ENCODE measurements around the gene CNPY3.

The CNPY3 gene

GRCh38 chr6:42914546-42914945 lies 14.7 kb upstream of the CNPY3 start:
- Histone ChIP-seq H3K27me3 (ENCODE audit: low read depth, low read length) (no peaks in the 10 kb centered on the region), H2AFZ (ENCODE audit: low read depth, low read length) (no peak overlapping the region)

DNA sequence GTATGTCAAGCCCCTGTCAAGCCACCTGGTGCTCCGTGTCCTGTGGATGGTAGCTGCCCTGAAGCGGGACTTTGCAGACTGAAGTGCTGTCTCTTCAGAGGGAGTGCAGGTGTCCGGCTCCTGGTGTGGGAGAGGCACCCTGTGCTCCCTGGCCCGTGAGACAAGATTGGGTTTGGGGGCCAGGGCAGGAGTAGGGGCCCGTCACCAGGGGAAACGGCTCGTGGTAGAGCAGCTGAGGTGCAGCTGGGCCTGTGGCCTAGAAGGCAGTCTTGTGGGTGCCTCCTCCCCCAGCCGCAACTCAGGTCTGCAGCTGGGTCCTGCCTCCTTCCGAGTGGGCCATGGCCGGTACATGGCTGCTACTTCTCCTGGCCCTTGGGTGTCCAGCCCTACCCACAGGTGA lies 13.5 kb upstream of the CNPY3 start, which contains the start of gene PTCRA:
Gene PTCRA, plus strand, starts transcription at position 322 of the 400 bp plus-strand sequence. Its CDS starts 17 bp downstream, at position 339.
- H3K4me3 ChIP-seq (ENCODE audit: low read length), result no peak within 1 kb of the TSS

More at GRCh38 chr6:42914546-42914945, 14.7 kb upstream of the CNPY3 start:
- Histone ChIP-seq H3K9ac (ENCODE audit: low read length) (no peak overlapping the region), H3K36me3 (replicated peaks; ENCODE audit: low read depth, low read length) (no peaks in the 10 kb centered on the region), H3K4me3 (ENCODE audit: low read length) (no peak overlapping the region), H3K9me3 (ENCODE audit: insufficient read depth, low read length) (no peaks in the 10 kb centered on the region), H3K4me2 (ENCODE audit: low read length) (no peak overlapping the region), H3K79me2 (ENCODE audit: low read length) (no peaks in the 10 kb centered on the region), H3K27ac (ENCODE audit: low read length) (no peak overlapping the region), H4K20me1 (ENCODE audit: insufficient read depth, low read length) (no peaks in the 10 kb centered on the region), H3K4me1 (ENCODE audit: low read length) (peaks cover 8% of the 10 kb centered on the region; the same call in 1 of the 2 replicates)
- no peak for TF ChIP-seq EZH2phosphoT487 (IDR thresholded peaks at IDR 0.05; ENCODE audit: low read depth)
- TF ChIP-seq, protein P1, sequence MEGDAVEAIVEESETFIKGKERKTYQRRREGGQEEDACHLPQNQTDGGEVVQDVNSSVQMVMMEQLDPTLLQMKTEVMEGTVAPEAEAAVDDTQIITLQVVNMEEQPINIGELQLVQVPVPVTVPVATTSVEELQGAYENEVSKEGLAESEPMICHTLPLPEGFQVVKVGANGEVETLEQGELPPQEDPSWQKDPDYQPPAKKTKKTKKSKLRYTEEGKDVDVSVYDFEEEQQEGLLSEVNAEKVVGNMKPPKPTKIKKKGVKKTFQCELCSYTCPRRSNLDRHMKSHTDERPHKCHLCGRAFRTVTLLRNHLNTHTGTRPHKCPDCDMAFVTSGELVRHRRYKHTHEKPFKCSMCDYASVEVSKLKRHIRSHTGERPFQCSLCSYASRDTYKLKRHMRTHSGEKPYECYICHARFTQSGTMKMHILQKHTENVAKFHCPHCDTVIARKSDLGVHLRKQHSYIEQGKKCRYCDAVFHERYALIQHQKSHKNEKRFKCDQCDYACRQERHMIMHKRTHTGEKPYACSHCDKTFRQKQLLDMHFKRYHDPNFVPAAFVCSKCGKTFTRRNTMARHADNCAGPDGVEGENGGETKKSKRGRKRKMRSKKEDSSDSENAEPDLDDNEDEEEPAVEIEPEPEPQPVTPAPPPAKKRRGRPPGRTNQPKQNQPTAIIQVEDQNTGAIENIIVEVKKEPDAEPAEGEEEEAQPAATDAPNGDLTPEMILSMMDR (IDR thresholded peaks at IDR 0.05; ENCODE audit: low read depth, low read length), result no peak

GRCh38 chr6:42916288-42916687 lies 13.0 kb upstream of the CNPY3 start:
- Histone ChIP-seq H3K27ac (ENCODE audit: low read length) (no peak overlapping the region), H3K4me1 (ENCODE audit: low read length) (peaks cover 8% of the 10 kb centered on the region; the same call in 1 of the 2 replicates), H3K9me3 (ENCODE audit: insufficient read depth, low read length) (no peaks in the 10 kb centered on the region), H2AFZ (ENCODE audit: low read depth, low read length) (peak overlapping the region; percentile 87; the same call in 1 of the 2 replicates), H3K27me3 (ENCODE audit: low read depth, low read length) (no peaks in the 10 kb centered on the region), H3K79me2 (ENCODE audit: low read length) (no peaks in the 10 kb centered on the region), H3K4me2 (ENCODE audit: low read length) (no peak overlapping the region), H4K20me1 (ENCODE audit: insufficient read depth, low read length) (no peaks in the 10 kb centered on the region), H3K9ac (ENCODE audit: low read length) (no peak overlapping the region), H3K4me3 (ENCODE audit: low read length) (no peak overlapping the region), H3K36me3 (replicated peaks; ENCODE audit: low read depth, low read length) (no peaks in the 10 kb centered on the region)
- no peak for TF ChIP-seq EZH2phosphoT487 (IDR thresholded peaks at IDR 0.05; ENCODE audit: low read depth)
- TF ChIP-seq, protein P1 (IDR thresholded peaks at IDR 0.05; ENCODE audit: low read depth, low read length), result no peak

More for the DNA sequence above, 13.5 kb upstream of the CNPY3 start, which contains the start of gene PTCRA:
- H3K9me3 ChIP-seq (ENCODE audit: insufficient read depth, low read length), result no peaks in the 10 kb centered on the region
- no peaks in the 10 kb centered on the region for H3K79me2 ChIP-seq (ENCODE audit: low read length)
- no peak within 1 kb of the TSS for H3K9ac ChIP-seq (ENCODE audit: low read length)
- H4K20me1 ChIP-seq (ENCODE audit: insufficient read depth, low read length), result no peaks in the 10 kb centered on the region
- H3K4me1 ChIP-seq (ENCODE audit: low read length), result peaks cover 8% of the 10 kb centered on the region; the same call in 1 of the 2 replicates
- peak within 1 kb of the TSS; percentile 87 for H2AFZ ChIP-seq (ENCODE audit: low read depth, low read length)
- H3K36me3 ChIP-seq (replicated peaks; ENCODE audit: low read depth, low read length), result no peaks in the 10 kb centered on the region
- H3K4me2 ChIP-seq (ENCODE audit: low read length), result peak within 1 kb of the TSS; percentile 11; the same call in 1 of the 2 replicates
- no peaks in the 10 kb centered on the region for H3K27me3 ChIP-seq (ENCODE audit: low read depth, low read length)
- no peak within 1 kb of the TSS for H3K27ac ChIP-seq (ENCODE audit: low read length)
- TF ChIP-seq EZH2phosphoT487 (IDR thresholded peaks at IDR 0.05; ENCODE audit: low read depth), result no peak
- TF ChIP-seq, protein P1 (IDR thresholded peaks at IDR 0.05; ENCODE audit: low read depth, low read length), result no peak

- H3K4me3 ChIP-seq (ENCODE audit: low read length), result no peak overlapping the region
- no peak overlapping the region for H2AFZ ChIP-seq (ENCODE audit: low read depth, low read length)
- no peaks in the 10 kb centered on the region for H3K9me3 ChIP-seq (ENCODE audit: insufficient read depth, low read length)
- H3K36me3 ChIP-seq (replicated peaks; ENCODE audit: low read depth, low read length), result no peaks in the 10 kb centered on the region
- no peak for TF ChIP-seq EZH2phosphoT487 (IDR thresholded peaks at IDR 0.05; ENCODE audit: low read depth)
- TF ChIP-seq, protein P1 (IDR thresholded peaks at IDR 0.05; ENCODE audit: low read depth, low read length), result no peak
- no peak overlapping the region for H3K9ac ChIP-seq (ENCODE audit: low read length)
- no peaks in the 10 kb centered on the region for H3K27me3 ChIP-seq (ENCODE audit: low read depth, low read length)
- no peak overlapping the region for H3K27ac ChIP-seq (ENCODE audit: low read length)
- H3K4me1 ChIP-seq (ENCODE audit: low read length), result no peaks in the 10 kb centered on the region
- no peak overlapping the region for H3K4me2 ChIP-seq (ENCODE audit: low read length)
- no peaks in the 10 kb centered on the region for H3K79me2 ChIP-seq (ENCODE audit: low read length)
- no peaks in the 10 kb centered on the region for H4K20me1 ChIP-seq (ENCODE audit: insufficient read depth, low read length)
Observed at GRCh38 chr6:42921801-42922200, 7.5 kb upstream of the CNPY3 start.

Data from OCI-LY3 (cell line).